Fibroblast of pulmonary artery (primary cell): ENCODE data around the gene TNRC6C.

Experiments
- DNase-seq: peaks from one replicate; pipeline ENCODE4 v3.0.0-alpha.2; 2010; ENCODE audit warnings: low read depth
- H3K4me3 ChIP-seq: replicated peaks from 2 replicates; pipeline ENCODE4 v1.5.1; 2011; ENCODE audit warnings: low read depth, mild to moderate bottlenecking, control low read depth, low read length, moderate library complexity
- TF ChIP-seq, protein P1 (sequence below): IDR thresholded peaks from 2 replicates; pipeline ENCODE4 v1.5.1; 2011; ENCODE audit warnings: mild to moderate bottlenecking, control low read depth, low read length, inconsistent platforms; ENCODE audit errors: missing control alignments

TNRC6C gene

DNA sequence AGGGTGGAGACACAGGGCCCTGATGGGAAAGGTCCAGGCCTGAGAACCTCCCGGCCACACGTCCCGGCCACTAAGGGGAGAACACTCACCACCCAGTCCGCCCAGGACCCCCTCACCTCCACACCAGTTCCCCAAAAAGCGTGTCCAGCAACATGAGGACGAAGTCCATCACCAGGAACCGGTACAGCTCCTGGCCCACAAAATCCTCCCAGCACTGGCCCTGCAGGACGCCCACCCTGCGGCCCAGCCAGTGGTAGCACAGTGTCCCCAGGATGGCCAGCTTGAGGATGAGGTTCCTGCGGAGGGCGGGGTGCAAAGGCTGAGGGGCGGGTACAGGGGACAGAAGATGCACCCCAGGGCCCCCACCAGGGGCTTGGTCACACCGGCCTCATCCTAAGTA lies 162.0 kb downstream of the TNRC6C start:
- no peak for DNase-seq
- TF ChIP-seq, protein P1, sequence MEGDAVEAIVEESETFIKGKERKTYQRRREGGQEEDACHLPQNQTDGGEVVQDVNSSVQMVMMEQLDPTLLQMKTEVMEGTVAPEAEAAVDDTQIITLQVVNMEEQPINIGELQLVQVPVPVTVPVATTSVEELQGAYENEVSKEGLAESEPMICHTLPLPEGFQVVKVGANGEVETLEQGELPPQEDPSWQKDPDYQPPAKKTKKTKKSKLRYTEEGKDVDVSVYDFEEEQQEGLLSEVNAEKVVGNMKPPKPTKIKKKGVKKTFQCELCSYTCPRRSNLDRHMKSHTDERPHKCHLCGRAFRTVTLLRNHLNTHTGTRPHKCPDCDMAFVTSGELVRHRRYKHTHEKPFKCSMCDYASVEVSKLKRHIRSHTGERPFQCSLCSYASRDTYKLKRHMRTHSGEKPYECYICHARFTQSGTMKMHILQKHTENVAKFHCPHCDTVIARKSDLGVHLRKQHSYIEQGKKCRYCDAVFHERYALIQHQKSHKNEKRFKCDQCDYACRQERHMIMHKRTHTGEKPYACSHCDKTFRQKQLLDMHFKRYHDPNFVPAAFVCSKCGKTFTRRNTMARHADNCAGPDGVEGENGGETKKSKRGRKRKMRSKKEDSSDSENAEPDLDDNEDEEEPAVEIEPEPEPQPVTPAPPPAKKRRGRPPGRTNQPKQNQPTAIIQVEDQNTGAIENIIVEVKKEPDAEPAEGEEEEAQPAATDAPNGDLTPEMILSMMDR = no peak
- H3K4me3 ChIP-seq = no peak overlapping the region

DNA sequence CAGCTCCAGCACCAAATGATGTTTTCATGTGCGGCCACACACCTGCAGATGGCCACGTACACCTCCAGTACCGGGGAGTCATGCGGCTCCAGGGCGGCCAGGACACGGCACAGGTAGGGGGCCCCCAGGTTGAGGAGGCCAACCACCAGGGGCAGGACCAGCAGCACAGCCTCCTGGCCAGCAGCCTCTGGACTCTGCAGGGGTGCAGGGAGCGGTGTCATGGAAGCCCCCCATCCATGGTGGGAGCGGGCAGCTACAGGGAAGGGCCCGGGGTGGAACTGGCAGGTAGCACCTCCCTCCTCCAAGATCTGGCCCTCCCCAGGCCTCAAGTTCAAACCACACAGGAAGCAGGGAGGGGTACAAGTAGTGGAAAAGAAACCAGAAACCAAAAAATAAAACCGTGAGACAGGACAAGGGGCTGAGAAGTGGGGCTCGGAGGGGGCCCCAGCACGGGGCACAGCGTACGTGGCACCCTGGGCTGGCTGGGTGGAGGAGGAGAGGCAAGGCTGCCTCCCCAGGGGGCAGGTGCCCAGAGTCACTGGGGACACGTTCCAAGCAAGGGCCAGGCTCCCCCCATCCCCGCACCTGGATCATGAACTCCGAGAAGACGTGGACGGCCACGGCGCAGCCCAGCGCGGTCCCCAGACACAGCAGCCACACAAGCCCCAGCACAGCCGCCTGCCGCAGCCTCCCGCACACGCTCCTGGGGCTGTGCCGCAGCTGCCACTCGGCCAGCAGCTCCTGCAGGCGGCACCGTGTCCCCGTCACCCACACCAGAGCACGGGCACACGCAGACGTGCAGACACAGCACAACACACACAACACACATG lies 162.7 kb downstream of the TNRC6C start:
- TF ChIP-seq, protein P1 = no peak
- no peak for DNase-seq
- no peak overlapping the region for H3K4me3 ChIP-seq

DNA sequence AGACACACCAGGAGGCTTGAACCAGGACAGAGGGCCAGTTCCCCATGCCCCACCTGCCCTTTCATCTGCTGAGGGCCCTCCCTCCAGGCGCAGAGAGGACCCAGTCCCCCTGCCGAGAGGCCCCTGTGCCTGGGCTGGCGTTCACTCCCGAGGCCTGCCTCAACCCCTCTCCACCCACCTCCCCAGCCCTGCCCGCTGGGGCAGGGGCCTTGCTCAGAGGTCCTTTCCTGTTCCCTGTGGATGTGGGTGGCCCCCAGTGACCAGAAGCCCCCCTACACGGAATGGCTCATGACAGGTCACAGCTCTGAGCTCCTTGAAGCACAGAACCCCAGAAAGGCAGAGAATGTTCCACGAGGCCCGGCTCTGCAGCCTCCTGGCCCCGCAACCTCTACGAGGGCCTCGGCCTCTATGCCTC lies 163.3 kb downstream of the TNRC6C start:
- TF ChIP-seq, protein P1 = no peak
- H3K4me3 ChIP-seq = no peak overlapping the region
- DNase-seq = no peak

DNA sequence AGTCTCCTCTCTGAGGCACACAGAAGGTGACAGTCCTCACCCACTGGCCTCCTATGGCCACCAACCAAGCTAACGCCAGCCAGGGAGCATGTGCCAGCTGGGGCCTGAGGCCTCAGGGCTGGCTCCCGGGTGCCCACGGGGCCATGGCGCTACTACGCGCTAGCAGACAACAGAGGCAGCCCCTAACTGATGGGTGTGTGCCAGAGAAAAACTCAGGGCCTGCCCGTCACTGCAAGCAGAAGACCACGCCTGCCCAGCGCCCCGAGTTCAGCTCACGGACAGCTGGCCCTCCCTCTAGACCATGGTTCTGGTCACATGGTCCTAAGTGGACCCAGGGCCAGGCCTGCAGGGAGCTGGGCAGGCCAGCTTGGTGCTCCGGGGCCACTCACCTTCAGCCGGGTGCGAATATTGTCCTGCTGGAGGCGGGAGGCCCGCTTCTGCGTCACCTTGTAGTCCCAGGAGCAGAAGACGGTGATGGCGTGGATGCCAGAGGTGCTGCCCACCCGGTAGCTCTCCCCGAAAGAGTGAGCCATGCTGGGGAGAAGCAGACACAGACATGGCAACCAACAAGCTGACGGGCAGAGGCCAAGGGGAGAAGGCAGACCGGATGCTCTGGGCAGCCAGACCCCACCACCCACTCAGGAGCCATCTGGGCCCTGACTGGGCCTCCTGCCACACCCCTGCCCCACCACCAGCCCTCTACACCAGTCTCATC lies 163.9 kb downstream of the TNRC6C start:
- no peak for DNase-seq
- no peak overlapping the region for H3K4me3 ChIP-seq
- TF ChIP-seq, protein P1 = no peak

- no peak for DNase-seq
- TF ChIP-seq, protein P1 = no peak
- no peak overlapping the region for H3K4me3 ChIP-seq
Observed at GRCh38 chr17:78122931-78123249, 164.4 kb downstream of the TNRC6C start.

DNA sequence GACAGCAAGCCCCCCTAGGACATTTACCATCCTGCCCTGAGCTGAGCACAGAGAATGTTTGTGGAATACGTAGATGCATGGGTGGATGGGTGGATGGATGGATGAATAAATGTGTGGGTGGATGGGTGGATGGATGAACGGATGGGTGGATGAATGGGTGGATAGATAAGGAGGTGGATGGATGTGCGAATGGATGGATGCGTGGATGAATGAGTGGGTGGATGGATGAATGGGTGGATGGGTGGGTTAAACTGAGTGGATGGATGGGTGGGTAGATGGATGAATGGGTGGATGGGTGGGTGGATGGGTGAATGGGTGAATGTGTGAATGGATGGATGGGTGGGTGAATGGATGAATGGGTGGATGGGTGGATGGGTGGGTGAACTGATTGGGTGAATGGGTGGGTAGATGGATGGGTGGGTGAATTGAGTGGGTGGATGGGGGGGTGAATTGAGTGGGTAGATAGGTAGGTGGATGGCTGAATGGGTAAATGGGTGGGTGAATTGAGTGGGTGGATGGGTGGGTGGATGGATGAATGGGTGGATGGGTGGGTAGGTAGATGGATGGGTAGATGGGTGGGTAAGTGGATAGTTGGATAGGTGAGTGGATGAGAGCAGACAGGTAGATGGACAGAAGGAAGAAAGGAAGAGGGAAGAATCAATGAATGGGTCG lies 164.9 kb downstream of the TNRC6C start:
- no peak overlapping the region for H3K4me3 ChIP-seq

More for the DNA sequence above, 164.9 kb downstream of the TNRC6C start:
- TF ChIP-seq, protein P1 = no peak
- DNase-seq = no peak
